Ammon's horn (tissue), 1 donor: ENCODE results near the gene ZNF454.

Experiments used
- DNase-seq: peaks from one replicate; pipeline ENCODE4 v3.0.0-alpha.2; 2016; ENCODE audit warnings: low spot score

Gene ZNF454

DNA sequence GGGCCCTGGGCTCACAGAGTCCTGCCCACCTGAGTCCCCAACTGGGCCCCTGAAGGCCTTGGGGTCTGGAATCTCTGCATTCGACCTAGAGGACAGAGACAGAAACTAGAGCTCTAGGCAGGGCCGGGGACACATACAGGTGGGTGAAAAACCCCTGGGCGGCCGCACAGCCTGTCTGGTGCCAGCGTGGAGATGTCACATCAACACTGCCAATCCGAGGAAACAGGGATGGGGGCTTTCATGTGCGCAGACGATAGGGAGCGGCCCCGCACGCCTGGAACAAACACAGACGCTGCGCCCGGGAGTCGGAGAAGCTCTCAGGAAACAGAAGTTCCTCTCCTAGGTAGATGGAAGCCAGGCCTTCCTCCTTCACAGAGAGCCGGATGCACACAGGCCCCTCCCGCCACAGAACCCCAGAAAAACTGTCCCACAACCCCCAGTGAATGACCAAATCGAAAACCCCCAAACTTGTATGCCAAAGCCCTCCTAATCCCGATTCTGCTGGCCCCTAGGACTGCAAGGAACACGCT is 52.3 kb downstream of the ZNF454 start:
- no peak for DNase-seq

DNA sequence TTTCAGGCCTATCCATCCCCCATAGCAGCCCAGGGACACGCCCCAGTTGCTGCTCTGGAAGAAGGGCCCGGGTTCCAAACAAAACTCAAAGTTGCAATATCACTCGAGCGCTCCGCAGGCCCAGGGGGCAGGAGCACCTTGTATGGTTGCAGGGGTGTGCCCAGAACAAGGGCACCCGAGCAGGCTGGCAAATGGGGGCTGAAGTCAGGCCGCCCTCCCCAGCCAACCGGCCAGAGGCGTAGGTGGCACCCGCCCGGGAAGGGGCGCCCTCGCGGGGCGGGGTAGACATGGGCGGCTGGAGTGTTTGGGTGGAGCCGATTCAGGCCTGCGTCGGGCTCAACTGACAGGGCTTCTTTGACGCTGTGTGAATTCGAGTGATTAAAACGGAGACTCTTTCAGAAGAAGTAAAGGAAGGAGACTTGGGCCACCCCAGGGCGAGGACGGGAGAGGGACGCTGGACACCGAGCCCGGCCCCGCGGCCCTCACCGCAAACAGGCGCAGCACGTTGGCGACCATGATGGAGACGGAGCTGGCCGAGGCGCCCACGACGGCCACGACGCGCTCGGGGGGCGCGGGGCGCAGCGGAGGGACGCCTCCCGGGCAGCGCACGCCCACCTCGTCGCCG is 53.1 kb downstream of the ZNF454 start:
- no peak for DNase-seq

DNA sequence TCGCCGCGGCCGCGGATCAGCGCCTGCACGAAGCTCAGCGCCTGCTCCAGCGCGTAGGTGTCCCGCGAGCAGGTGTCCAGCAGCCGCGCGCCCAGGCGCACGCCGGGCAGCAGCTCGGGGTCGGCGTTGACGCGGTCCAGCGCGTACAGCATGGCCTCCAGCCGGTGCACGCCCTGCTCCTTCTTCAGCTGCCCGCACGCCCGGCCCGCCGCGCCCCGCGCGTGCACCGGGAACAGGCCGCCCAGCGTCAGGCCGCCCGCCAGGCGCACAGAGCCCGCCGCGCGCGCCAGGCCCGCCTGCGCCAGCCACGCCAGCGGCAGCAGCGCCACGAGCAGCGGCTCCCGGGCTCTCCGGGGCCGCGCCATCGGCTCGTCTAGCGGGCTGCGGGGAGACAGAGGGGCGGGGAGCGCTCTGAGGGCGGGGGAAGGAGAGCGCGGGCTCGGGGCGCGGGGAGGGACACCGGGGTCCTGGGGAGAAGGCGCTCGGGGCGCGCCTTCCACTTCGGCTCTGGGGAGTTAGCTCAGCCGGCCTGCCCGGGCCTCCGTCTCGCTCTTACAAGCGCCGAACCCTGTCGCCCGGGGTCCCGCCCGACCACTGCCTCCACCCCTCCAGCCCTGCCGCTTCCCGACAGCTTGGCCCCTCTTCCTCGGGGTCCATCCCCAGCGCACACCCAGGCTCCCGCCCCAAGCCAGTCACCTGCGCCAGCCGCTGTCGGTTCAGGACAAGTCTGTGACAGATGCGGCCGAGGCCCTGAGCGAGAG is 53.8 kb downstream of the ZNF454 start, which contains the start of gene GRM6:
Gene GRM6, minus strand, starts transcription at position 741 of the 761 bp plus-strand sequence. Its CDS starts 376 bp downstream, at position 365.
- DNase-seq, result no peak

DNA sequence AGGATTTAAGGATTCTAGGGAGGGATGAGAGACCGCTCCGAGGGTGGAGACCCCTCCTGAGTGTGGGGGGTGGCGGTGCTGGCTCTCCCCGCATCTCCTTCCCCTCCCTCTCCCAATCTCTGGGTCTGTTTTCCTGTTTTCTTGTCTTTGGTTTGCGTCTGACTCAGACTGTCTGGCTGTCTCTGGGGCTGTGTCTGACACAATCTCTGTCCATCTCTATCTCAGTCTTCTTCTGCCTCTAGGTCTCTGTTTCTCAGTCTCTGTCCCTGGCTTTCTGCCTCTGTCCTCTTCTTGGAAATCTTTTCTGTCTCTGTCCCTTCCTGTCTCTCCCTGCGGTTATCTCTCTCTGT is 54.3 kb downstream of the ZNF454 start:
- DNase-seq, result no peak

DNA sequence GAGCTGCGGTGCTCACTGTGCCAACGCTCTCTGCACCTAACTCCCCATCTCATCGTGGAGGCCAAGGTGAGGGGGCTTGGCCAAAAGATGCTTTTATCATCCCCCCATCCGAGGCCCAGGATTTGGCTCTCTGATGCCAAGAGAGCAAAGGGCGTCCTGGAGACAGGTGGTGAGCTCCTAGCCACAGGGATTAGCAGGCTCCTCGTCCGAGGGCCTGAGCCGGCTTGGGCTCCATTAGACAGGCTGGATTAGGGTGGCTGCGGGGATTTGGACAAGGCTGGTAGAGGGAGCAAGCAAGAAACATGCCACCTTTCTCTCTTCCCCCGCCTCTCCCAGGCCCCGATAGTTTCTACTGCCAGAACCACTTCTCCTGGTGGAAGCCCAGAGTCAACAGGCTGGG is 55.2 kb downstream of the ZNF454 start:
- DNase-seq, result no peak

DNA sequence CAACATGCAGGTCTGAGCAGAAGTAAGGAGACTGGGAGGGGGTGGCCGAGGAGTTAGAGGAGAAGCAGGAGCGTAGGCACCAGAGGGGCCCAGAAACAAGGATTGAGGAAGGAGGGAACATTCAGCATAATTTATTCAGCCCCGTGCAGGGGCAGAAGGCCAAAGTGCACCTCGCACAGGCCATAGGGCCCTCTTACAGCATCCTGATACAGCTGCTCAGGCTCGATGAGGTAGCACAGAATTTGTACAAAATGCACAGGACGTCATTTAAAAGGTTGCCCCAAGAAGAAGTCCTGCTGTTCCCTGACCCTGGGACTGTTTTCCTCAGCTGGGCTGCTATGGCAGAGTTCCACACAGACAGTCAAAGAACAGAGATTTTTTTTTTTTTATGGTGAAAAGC is 56.2 kb downstream of the ZNF454 start:
- DNase-seq, result no peak

DNA sequence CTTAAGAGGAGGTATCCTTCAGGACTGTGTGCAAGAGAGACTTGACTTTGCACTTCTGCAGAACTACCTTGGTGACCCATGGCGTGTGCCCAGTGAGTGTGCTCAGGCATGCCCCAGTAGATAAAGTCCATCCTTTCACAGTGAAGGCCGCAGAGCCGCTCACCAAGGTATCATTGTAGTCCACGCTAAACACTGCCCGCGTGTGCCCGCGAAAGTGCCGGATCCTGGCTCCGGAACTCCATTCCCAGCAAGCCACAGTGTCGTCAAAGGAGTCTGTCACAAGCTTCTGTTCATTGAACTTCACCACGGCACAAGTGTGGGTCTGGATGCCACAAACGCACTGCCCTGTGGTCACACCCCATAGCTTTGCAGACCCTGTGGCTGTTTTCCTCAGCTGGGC is 57.4 kb downstream of the ZNF454 start:
- no peak for DNase-seq

DNA sequence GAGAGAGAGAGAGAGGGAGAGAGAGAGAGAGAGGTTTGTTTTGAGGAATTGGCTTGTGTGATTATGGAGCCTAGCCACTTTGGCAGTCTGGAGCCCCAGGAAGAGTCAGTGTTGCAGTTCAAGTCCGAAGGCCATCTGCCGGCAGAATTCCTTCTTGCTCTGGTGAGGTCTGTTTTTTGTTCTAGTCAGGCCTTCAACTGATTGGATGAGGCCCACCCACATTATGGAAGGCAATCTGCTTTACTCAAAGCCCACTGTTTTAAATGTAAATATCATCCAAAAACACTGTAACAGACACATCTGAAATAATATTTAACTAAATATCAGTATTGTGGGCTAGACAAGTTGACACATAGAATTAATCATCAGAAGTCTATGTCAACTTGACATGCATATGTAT is 65.6 kb downstream of the ZNF454 start:
- no peak for DNase-seq

DNA sequence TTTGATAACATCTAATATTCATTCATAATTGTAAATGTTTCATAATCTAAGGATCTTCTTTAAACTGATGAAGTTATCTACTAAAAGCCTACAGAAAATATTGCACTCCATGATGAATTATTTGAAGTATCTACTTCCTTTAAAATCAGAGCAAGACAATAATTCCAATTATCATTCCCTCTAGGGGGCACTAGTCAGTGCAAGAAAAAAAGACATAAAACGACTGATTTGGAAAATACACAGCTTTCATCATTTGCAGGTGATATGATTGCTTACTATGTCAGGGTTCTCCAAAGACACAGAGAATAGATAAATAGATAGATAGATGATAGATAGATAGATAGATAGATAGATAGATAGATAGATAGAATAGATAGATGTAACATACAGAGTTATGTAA is 67.7 kb downstream of the ZNF454 start:
- DNase-seq, result no peak
